Measurements from ENCODE around the gene ACTL10.

Gene ACTL10

GRCh38 chr20:33669873-33670640 lies 3.3 kb downstream of the ACTL10 start:
- Histone ChIP-seq H3K4me3 (ENCODE audit: low read depth, low read length) (no peak overlapping the region), H3K36me3 (ENCODE audit: control insufficient read depth in 2 of 2, insufficient read depth in 1 of 2, low read length in 2 of 2) (peaks cover 0 to 56% of the 10 kb centered on the region in 2 experiments; a peak in 1 of 3 replicates), H3K4me1 (ENCODE audit: control insufficient read depth, insufficient read depth, low read length) (no peaks in the 10 kb centered on the region), H3K27ac (ENCODE audit: extremely low read depth, low read depth, low read length) (no peak overlapping the region), H3K9me3 (ENCODE audit: control insufficient read depth, insufficient read depth, low read depth, low read length) (no peaks in the 10 kb centered on the region)
- ChIA-PET CTCF (interaction anchor here (0.7 to 1.2 kb wide), 2 partner anchors 17 to 45 kb away, joined by 3 read pairs; no protein-coding TSS in a partner anchor), POLR2A (interaction anchor here (0.6 to 2.3 kb wide), 3 partner anchors 15 to 180 kb away, joined by 3 to 6 read pairs (median 3); partner anchors contain the start of gene CBFA2T2)
- no peak for TF ChIP-seq ZNF398 (tag by site-specific recombination; IDR thresholded peaks at IDR 0.05)
- peak; percentile 48 for TF ChIP-seq ZIC2 (tag by site-specific recombination; IDR thresholded peaks at IDR 0.05)
- no peak for TF ChIP-seq KLF8 (tag by site-specific recombination; IDR thresholded peaks at IDR 0.05)

- TF ChIP-seq SCRT2 (tag by site-specific recombination; IDR thresholded peaks at IDR 0.05) = peak; percentile 62
- no peak for TF ChIP-seq OVOL3 (tag by site-specific recombination; IDR thresholded peaks at IDR 0.05)
- Histone ChIP-seq H3K9me3 (ENCODE audit: control insufficient read depth, insufficient read depth, low read depth, low read length) (no peaks in the 10 kb centered on the region), H3K36me3 (ENCODE audit: control insufficient read depth in 2 of 2, insufficient read depth in 1 of 2, low read length in 2 of 2) (peaks cover 0 to 56% of the 10 kb centered on the region in 2 experiments; a peak in 1 of 3 replicates), H3K4me3 (ENCODE audit: low read depth, low read length) (no peak overlapping the region), H3K4me1 (ENCODE audit: control insufficient read depth, insufficient read depth, low read length) (no peaks in the 10 kb centered on the region), H3K27ac (ENCODE audit: extremely low read depth, low read depth, low read length) (no peak overlapping the region)
- CTCF ChIA-PET = interaction anchor here (0.6 to 1.2 kb wide), 3 partner anchors 18 to 61 kb away, joined by 3 read pairs; no protein-coding TSS in a partner anchor
- POLR2A ChIA-PET = interaction anchor here (1.0 to 1.2 kb wide), 2 partner anchors 181 to 442 kb away, joined by 3 to 4 read pairs; partner anchors contain the start of gene CBFA2T2
These were observed 4.2 kb downstream of the ACTL10 start for GRCh38 chr20:33670715-33671499.

- POLR2A ChIA-PET = interaction anchor here (1.0 to 1.9 kb wide), 2 partner anchors 8 to 441 kb away, joined by 4 to 8 read pairs; no protein-coding TSS in a partner anchor
- Histone ChIP-seq H3K4me3 (ENCODE audit: low read depth, low read length) (no peak overlapping the region), H3K36me3 (ENCODE audit: control insufficient read depth in 2 of 2, insufficient read depth in 1 of 2, low read length in 2 of 2) (peaks cover 0 to 64% of the 10 kb centered on the region in 2 experiments; a peak in 1 of 3 replicates), H3K4me1 (ENCODE audit: control insufficient read depth, insufficient read depth, low read length) (no peaks in the 10 kb centered on the region), H3K9me3 (ENCODE audit: control insufficient read depth, insufficient read depth, low read depth, low read length) (no peaks in the 10 kb centered on the region), H3K27ac (ENCODE audit: extremely low read depth, low read depth, low read length) (no peak overlapping the region)
- CTCF ChIA-PET = interaction anchor here (0.6 kb wide), 1 partner anchor 61 kb away, joined by 3 read pairs; no protein-coding TSS in a partner anchor
- TF ChIP-seq ZNF670 (tag by site-specific recombination; IDR thresholded peaks at IDR 0.05; ENCODE audit: low read depth) (no peak), ZNF654 (tag by site-specific recombination; IDR thresholded peaks at IDR 0.05; ENCODE audit: low read depth) (no peak), PRDM4 (tag by site-specific recombination; IDR thresholded peaks at IDR 0.05) (no peak)
These were observed 5.0 kb downstream of the ACTL10 start for GRCh38 chr20:33671573-33672288.
